Left kidney (tissue), 8 donors: ENCODE measurements around the gene MYMK. TPM values are rescaled to one million over a fixed set of nuclear protein-coding genes. Genes with fewer than 3 reads are reported as not detected.
"Not testable (repeated sequence)": the region's sequence is repeated elsewhere in the genome, so short reads cannot be mapped to it uniquely, and the experiment has no call there.

Source experiments
- DNase-seq: peaks from one replicate; pipeline ENCODE4 v3.0.0-alpha.2; 2013
- long read RNA-seq, 8 donors: transcript quantifications; one replicate each; lab custom pipeline, GENCODE V29; 2026
- polyA plus RNA-seq: library from polyadenylated mRNA; unstranded; fragments of 120-200 nt; gene quantifications from one replicate; pipeline ENCODE4 v1.2.1, GENCODE V29; 2013; ENCODE audit not compliant: insufficient read length

The MYMK gene, protein sequence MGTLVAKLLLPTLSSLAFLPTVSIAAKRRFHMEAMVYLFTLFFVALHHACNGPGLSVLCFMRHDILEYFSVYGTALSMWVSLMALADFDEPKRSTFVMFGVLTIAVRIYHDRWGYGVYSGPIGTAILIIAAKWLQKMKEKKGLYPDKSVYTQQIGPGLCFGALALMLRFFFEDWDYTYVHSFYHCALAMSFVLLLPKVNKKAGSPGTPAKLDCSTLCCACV
- 0.37 TPM for polyA plus RNA-seq
- long read RNA-seq, donor 1, result 0 reads
- long read RNA-seq, donor 2, result 0 reads
- long read RNA-seq, donor 3, result 0 reads
- long read RNA-seq, donor 4, result 0 reads
- long read RNA-seq, donor 5, result 0 reads
- long read RNA-seq, donor 6, result 0 reads
- long read RNA-seq, donor 7, result 0 reads
- long read RNA-seq, donor 8, result 0 reads

DNA sequence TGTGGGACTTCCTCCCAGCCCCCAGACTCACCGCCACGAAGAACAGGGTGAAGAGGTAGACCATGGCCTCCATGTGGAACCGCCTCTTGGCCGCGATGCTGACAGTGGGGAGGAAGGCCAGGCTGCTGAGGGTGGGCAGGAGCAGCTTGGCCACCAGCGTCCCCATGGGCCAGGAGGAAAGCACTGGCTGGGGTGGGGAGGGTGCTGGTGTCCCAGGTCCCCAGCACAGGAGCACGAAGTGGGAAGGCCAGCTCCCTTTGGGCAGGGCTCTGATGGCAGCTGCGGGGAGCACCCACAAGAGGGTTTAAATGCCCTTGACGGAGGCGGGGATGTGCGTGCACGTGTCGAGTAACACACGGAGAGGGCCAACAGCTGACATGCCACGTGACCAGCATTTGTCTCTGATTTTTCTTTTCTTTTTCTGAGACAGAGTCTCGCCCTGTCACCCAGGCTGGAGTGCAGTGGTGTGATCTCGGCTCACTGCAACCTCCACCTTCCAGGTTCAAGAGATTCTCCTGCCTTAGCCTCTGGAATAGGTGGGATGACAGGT, at the start of gene MYMK:
TSS of gene MYMK (minus strand) at position 281 of the 550 bp plus-strand sequence. CDS start at position 166, 115 bp downstream.
- DNase-seq, result no peak

DNA sequence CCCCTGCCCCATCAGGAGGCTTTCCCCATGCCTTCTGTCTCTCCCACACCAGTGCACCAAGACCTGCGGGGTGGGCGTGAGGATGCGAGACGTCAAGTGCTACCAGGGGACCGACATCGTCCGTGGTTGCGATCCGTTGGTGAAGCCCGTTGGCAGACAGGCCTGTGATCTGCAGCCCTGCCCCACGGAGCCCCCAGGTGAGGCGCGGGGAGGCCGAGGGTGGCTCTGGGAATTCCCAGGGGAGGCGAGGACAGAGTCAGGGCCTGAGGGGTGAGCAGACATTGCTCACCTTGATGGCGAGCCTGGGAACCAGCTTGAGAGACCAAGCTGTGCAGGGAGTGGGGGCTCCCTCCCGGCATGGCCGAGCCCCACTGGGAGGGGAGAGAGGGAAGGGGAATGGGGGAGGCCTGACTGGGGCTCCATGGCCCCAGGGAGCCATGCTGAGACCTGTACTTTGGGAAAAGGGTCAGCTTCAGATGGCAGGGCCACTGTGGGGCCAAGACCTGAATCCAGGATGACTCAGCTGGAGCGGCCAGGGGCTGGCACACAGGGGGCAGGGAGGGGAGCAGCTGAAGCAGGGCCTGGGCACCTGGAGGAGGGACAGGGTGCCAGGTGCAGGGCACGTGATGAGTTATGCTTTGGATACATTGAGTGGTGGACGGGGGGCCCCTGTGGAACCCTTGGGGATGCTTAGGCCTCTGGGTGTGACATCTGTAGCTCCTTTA, 49.2 kb upstream of the MYMK start:
- no peak for DNase-seq

DNA sequence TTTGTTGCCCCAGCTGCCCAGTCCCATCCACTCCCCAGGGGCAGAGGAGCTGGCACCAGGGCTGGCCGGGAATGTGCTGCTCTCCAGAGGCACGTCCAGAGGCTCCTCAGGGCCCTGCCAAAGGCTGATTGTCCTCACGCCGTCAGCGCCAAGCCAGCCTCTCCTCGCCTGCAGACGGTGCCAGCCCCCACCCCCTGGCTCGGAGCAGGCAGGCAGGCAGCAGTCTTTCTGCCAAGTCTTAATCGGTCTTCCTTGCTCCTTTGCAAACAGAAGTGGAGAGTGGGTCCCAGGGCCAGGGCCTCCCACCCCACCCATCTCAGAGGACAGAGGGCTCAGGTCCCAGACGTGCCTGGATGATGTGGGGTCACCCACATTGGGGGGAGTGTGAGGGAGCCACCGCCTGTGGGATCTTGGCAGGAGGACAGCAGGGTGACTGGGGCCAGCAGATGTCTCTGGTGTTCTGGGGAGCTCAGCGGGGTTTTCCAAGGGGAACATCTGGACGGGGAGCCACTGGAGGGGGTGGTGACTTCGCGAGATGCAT, 48.1 kb upstream of the MYMK start:
- DNase-seq, result no peak

DNA sequence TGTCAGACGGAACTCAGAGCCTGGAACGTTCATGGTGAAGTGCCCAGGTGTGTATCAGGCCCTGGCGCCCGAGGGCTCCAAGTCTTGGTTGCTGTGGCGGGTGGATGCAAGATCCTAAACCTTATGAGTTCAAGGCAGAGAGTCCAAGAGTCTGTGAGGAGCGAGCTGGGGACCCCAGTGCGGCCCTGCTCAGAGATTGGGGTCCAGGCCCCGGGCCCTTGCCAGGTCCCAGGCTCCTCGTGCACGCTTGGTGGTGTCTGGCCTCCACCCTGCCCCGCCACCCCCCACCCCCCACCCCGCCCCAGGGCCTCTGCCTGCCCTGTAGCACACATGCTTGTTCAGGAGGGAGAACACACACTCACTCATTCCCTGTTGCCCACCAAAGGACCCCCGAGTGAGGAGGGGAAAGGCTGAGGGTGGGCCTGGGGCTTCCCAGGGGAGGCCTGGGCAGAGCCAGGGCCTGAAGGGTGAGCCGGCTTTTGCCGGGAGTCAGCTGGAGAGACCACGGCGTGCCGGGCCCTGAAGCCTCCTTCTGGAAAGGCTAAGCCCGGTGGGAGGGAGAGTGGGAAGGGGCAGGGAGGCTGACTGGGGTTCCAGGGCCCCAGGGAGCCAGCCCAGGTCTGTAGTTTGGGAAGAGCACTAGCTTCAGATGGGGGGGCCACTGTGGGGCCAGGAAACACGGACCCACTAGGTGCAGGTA, 47.3 kb upstream of the MYMK start:
- no peak for DNase-seq

DNA sequence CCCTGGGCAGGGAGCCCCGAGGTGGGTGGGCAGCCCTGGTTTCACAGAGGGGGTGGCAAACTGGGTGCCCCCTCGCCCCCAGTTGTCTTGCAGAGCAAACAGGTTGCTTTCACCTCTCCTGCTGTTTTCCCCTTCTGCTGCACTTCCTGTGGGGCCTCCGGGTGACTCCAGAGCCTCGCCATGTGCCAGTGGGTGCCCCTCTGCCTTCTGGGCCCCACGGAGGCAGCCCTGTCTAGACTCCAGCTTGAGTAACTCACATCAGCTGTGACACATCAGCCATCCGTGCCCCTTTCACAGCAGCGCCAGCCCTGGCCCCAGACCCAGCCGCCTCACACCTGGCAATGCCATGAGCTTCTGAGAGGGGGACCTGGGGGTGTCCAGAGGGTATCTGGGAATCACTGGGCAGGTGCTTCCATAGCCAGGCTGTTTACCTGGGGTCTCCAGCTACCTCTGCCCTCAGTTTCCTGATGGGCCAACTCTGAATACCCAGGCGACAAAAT, 46.7 kb upstream of the MYMK start:
- DNase-seq, result no peak

DNA sequence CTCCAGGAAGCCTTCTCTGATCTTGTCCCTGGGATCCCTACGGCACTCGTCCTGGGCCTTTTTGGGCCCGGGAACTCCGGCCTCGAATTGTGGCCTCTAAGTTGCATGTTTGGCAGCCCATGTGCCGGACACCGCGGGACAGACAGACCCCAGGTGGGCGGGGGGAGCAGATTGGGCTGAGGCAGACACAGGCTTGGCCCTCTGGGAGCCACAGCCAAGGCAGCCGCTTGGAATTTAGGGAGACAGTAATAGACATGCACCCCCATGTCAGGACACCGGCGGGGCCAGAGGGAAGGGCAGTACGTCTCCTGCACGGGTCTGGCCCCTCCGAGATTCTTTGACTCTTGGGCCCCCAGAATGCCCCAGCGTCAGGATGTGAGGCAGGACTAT, 45.9 kb upstream of the MYMK start:
- no peak for DNase-seq

DNA sequence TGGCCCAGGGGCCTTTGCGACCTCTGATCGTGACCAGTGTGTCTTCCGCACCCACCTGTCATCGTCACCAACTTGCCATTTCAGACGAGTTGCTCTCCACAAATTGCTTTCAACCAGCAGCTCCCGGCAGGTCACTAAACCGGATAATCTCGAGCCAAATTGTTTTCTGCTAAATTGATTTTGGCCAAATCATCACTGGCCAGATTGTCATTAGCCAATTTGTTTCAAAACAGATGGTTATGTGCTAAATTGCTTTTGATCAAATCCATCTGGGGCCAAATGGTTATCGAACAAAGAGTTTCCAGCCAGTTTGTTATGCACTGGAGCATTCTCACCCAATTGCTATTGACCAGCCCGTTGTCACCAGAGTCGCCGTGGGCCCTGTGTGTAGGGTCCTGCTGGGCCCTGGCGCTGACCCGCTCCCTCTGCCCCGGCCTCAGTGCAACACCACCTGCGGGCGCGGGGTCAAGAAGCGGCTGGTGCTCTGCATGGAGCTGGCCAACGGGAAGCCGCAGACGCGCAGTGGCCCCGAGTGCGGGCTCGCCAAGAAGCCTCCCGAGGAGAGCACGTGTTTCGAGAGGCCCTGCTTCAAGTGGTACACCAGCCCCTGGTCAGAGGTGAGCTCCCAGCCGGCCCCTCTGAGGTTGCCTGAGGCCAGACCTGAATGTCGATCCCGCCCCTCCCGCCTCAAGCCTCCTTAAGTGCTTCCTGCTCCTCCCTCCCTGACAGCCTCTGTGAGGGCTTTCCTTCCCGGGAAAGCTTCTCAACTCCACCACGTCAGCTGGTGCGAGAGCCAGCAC, 45.3 kb upstream of the MYMK start:
- DNase-seq, result no peak

DNA sequence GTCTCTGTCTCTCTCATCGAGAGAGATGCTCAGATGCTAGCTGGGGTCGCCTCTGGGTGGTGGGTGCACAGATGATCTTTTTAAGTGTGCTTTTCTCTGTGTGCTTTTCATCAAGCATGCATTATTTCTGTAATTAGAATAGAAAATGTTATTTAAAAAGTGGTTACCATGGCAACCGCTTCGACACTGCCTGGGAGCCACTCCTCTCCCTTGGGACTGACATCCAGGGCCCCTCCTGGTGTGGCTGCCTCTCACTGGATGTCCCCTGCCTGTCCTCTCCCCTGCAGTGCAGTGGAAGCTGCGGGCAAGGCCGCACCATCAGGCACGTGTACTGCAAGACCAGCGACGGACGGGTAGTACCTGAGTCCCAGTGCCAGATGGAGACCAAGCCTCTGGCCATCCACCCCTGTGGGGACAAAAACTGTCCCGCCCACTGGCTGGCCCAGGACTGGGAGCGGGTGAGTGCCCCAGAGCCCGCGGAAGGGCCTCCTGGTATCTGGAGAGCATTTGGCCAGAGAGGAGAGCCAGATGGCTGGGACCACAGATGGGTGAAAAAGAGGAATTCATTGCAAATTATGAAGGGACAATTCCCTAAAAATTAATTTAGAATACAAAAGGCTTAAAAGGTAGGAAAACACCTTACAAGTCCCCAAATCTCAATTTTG, 44.5 kb upstream of the MYMK start:
- DNase-seq, result no peak

DNA sequence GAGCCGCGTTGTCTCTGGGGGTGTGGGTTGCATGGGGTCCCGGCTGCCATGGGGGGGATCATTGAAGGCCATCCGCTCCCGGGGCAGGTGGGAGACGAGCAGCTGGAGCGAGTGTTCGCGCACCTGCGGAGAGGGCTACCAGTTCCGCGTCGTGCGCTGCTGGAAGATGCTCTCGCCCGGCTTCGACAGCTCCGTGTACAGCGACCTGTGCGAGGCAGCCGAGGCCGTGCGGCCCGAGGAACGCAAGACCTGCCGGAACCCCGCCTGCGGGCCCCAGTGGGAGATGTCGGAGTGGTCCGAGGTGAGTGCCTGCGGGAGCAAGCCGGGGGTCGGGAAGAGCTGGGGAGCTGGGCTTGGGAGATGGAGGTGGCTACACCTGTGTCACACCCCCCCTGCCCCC, 43.4 kb upstream of the MYMK start:
- no peak for DNase-seq

DNA sequence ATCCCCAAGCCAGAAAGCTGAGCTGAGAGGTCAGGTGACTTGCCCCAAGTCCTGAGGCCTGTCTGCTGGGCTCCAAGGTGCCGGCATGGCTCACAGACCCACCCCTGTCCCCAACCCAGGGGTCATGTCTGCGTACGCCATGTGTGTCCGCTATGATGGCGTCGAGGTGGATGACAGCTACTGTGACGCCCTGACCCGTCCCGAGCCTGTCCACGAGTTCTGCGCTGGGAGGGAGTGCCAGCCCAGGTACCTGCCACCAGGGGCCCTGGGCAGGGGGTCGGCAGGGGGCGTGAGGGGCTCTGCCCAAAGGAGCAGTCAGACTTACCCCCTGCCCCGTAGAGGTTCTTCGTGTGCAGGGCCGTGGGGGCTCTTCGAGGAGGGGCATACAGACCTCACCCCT, 42.1 kb upstream of the MYMK start:
- DNase-seq, result no peak

DNA sequence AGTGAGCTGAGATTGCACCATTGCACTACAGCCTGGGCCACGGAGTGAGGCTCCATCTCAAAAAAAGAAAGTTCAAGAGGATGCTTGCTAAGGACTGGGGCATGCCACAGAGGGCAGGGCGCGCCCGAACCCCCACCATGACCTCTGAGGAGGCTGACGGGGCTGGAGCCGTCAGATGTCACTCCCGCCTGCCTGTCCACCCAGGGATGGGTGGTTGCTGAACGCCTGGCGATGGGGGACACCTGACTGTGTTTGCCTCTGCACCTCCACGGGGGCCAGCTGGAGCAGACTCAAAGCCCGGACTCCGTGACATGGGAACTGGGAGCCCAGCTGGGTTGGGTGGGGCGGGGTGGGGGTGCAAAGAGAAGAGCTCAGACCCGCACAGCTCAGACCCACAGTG, 41.6 kb upstream of the MYMK start:
- no peak for DNase-seq

DNA sequence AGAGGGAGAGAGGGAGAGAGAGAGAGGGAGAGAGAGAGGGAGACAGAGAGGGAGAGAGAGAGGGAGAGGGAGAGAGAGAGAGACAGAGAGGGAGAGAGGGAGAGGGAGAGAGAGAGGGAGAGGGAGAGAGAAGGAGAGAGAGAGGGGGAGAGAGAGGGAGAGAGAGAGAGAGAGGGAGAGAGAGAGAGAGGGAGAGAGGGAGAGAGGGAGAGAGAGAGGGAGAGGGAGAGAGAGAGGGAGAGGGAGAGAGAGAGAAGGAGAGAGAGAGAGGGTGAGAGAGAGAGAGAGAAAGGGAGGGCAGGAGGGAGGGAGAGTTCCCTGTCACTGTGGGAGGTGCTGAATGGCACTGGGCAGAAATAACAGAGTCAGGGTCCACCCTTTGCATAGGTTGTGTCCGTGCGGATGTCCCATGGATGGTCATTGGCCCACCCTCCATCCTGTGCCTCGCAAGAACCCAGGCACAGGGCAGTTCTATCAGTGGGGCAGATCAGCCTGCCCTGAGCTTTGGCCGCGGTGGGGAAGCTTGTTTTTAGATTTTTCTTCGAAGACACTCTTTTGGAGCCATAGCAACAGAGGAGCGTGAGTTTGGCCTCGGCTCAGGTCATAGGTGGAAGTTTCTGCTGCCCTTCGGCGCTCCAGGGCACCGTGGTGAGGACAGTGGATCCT, 39.8 kb upstream of the MYMK start:
- no peak for DNase-seq

DNA sequence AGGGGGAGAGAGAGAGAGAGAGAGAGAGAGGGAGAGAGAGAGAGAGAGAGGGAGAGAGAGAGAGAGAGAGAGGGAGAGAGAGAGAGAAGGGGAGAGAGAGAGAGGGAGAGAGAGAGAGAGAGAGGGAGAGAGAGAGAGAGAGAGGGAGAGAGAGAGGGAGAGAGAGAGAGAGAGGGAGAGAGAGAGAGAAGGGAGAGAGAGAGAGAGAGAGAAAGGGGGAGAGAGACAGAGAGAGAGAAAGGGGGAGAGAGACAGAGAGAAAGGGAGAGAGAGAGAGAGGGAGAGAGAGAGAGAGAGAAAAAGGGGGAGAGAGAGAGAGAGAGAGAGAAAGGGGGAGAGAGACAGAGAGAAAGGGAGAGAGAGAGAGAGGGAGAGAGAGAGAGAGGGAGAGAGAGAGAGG, 39.1 kb upstream of the MYMK start:
- DNase-seq, result not testable (repeated sequence)

DNA sequence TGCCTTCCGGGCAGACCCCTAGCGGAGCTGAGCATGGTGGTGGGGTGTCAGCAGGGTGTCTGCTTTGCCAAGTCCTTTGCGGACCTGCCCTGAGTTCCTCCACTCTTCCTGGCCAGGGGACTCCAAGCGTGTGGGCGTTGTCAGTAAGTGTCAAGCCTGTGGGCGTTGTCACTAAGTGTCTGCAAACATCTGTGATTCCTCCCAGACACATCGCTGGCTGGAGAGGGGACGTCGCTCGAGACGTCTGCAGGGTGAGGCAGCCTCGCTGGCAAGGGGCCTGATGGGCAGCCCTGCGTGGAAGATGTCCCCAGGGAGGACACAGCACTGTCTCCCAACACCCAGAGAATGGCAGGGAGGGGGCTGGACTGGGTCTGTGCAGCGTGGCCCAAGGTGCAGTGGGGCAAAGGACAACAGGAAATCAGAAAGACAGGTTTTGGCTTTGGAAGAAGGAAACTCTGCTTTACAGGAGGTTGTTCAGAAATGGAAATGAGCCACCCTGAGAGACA, 38.6 kb upstream of the MYMK start:
- DNase-seq, result no peak

DNA sequence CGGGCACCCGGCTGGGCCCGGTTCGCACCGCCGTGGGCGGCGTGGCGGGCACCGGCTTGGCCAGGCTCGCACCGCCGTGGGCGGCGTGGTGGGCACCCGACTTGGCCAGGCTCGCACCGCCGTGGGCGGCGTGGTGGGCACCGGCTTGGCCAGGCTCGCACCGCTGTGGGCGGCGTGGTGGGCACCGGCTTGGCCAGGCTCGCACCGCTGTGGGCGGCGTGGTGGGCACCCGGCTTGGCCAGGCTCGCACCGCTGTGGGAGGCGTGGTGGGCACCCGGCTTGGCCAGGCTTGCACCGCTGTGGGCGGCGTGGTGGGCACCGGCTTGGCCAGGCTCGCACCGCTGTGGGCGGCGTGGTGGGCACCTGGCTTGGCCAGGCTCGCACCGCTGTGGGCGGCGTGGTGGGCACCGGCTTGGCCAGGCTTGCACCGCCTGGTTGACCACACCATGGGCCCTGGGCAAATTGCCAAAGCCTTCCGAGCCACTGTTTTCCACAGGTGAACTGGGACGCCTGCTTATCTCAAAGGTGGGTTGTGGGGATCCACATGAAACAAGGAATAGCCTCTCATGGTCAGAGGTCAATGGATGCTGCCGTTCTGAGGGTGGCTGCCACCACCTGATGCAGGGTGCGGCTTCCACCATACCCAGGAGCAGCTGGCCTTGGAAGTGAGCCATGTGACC, 38.0 kb upstream of the MYMK start:
- no peak for DNase-seq

DNA sequence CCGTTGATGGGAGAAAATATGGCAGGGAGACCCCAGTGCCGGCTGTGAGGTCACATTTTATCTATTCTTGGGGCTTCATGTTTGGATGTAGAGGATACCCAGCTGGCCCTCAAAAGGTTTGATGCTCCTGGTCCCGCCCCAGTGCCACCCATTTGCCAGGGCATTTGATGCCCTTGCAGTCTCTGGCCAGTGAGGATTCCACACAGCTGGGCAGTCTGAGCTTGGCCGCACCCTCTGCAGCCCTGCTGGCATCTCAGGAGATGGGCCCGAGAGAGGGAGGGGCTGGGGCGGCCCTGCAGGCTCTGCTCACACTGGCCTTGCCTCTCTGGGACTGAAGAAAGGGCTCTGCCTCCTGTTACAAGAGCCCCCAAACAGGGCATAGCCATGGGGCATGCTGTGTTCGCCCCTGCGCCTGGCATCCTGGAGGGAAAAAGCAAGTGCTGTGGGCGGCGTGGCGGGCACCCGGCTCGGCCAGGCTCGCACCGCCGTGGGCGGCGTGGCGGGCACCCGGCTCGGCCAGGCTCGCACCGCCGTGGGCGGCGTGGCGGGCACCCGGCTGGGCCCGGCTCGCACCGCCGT, 37.3 kb upstream of the MYMK start:
- DNase-seq, result no peak

DNA sequence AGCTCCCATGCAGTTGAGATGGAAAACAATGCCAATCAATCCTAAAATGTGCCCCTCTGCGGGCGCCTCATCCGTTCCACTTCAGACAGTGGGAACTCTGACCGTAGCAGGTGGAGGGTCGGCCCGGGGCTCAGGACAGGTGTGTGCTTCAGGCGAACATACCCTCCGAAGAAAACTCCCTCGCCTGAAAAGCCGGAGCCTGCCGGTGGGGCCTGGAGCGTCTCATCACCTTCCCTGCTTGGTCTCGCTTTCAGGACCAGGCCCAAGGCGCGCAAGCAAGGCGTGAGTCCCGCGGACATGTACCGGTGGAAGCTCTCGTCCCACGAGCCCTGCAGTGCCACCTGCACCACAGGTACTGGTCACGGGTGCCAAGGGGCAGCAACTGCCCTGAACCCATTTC, 36.2 kb upstream of the MYMK start:
- DNase-seq, result no peak

DNA sequence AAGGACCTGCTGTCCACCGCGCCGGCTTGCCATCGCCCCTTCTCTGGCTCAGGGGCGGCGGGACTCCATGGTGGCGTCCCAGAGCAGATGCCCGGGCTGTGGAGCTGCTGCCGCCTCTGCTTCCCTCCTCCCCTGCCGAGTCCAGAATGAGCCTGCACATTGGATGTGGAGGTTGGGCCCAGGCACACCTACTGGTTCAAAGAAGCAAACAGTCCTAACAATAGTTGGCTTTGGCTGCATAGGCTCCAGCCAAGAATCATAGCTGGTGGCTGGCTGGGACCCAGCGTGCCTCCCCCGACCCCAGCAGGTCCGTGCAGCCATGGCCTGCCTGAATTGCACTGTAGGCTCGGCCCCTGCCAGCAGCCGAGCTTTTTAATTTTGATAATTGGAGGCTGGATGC, 35.6 kb upstream of the MYMK start:
- DNase-seq, result no peak
